Fibroblast of lung (primary cell): ENCODE measurements around the gene CENPF.

ENCODE experiments used
- CTCF ChIP-seq, 2 donors: IDR thresholded peaks in 1 of 2; conservative IDR thresholded peaks in 1 of 2; 1 replicate in 1 of 2; 2 replicates in 1 of 2; pipeline ENCODE4 v1.5.1; 2011 to 2012; ENCODE audit warnings: low read length in 2 of 2, control low read depth in 1 of 2, inconsistent platforms in 1 of 2, low read depth in 1 of 2, mild to moderate bottlenecking in 1 of 2
- EZH2 ChIP-seq: IDR thresholded peaks from 2 replicates; pipeline ENCODE4 v1.5.1; 2012; ENCODE audit warnings: low read length, control low read depth, mild to moderate bottlenecking; ENCODE audit errors: missing control alignments

GRCh38 chr1:214641214-214641895 lies 38.4 kb downstream of the CENPF start:
- no peak for TF ChIP-seq CTCF (conservative IDR thresholded peaks at IDR 0.05 in 1 of 2, IDR thresholded peaks at IDR 0.05 in 1 of 2; ENCODE audit: low read depth in 1 of 2, low read length in 2 of 2)
- TF ChIP-seq EZH2 = no peak
